A673 (cell line): Measurements from ENCODE around the gene ZNF700.

Experiments used
- EZH2 ChIP-seq: fragments of 200-600 bp; sonication (generic); IDR thresholded peaks from 2 replicates; pipeline ENCODE4 v1.6.1; 2017; ENCODE audit warnings: borderline replicate concordance, low read depth, mild to moderate bottlenecking, mixed read lengths, antibody characterized with exemption, low read length; ENCODE audit not compliant: poor library complexity, severe bottlenecking
- TF ChIP-seq, protein P1 (sequence below): fragments of 300-800, 200-600 bp; sonication (generic); conservative IDR thresholded peaks from 2 replicates; pipeline ENCODE4 v1.5.1; 2017; ENCODE audit warnings: low read depth, mild to moderate bottlenecking, antibody characterized with exemption, low read length, moderate library complexity, mixed read lengths

DNA sequence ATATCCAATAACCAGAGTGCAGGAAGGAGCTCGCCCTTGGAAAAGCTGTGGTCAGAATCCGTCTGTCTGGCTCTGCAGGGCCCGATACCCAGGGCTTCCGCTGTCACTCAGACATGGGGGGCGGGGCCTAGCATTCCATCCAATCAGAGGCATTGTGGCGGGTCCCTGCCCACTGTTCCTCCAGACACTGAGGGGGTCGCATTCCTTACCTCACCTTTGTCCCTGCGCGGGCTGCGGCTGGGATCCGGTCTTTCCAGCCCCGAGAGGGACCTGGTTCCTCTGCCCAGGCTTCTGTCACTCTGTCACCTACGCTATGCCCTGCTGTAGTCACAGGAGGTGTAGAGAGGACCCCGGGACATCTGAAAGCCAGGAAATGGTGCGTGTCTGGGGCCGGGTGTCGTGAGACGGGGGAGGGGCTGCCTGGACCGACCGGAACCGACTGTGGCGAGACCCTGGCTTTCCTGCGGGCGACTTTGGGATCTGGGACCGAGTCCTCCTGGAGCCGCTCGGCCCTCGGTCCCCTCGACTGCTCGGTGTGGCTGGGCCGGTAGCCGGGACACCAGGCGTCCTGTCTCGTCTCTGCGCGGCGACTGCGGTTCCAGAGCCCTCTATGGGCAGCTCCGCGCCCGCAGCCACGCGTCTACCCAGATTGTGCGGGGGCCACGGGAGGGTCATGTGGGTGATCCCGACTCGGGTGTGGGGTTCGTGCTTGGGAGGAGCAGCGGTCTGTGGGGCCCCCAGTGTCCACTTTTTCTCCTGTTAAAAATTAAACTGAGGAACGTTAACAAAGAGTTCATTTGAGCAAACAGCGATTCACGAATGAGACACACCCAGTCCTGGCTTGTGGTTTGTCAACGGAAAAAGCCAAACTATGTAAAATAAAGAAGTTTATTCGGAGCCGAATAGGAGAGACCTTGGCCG is 37.0 kb upstream of the ZNF700 start, which contains the start of gene ZNF69:
- TF ChIP-seq, protein P1, sequence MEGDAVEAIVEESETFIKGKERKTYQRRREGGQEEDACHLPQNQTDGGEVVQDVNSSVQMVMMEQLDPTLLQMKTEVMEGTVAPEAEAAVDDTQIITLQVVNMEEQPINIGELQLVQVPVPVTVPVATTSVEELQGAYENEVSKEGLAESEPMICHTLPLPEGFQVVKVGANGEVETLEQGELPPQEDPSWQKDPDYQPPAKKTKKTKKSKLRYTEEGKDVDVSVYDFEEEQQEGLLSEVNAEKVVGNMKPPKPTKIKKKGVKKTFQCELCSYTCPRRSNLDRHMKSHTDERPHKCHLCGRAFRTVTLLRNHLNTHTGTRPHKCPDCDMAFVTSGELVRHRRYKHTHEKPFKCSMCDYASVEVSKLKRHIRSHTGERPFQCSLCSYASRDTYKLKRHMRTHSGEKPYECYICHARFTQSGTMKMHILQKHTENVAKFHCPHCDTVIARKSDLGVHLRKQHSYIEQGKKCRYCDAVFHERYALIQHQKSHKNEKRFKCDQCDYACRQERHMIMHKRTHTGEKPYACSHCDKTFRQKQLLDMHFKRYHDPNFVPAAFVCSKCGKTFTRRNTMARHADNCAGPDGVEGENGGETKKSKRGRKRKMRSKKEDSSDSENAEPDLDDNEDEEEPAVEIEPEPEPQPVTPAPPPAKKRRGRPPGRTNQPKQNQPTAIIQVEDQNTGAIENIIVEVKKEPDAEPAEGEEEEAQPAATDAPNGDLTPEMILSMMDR: peak; percentile 42; the same call in 1 of the 2 replicates
- TF ChIP-seq EZH2: no peak
